Stimulated activated CD8-positive, alpha-beta memory T cell treated with anti-CD3 and anti-CD28 coated beads, Interleukin-15, amount 100 ng/mL, for 1 hour (primary cell): ENCODE measurements around the gene THAP8.

Experiments
- DNase-seq: peaks from one replicate; pipeline ENCODE4 v3.0.0-alpha.2; 2020; ENCODE audit warnings: low read depth

The THAP8 gene, protein sequence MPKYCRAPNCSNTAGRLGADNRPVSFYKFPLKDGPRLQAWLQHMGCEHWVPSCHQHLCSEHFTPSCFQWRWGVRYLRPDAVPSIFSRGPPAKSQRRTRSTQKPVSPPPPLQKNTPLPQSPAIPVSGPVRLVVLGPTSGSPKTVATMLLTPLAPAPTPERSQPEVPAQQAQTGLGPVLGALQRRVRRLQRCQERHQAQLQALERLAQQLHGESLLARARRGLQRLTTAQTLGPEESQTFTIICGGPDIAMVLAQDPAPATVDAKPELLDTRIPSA

DNA sequence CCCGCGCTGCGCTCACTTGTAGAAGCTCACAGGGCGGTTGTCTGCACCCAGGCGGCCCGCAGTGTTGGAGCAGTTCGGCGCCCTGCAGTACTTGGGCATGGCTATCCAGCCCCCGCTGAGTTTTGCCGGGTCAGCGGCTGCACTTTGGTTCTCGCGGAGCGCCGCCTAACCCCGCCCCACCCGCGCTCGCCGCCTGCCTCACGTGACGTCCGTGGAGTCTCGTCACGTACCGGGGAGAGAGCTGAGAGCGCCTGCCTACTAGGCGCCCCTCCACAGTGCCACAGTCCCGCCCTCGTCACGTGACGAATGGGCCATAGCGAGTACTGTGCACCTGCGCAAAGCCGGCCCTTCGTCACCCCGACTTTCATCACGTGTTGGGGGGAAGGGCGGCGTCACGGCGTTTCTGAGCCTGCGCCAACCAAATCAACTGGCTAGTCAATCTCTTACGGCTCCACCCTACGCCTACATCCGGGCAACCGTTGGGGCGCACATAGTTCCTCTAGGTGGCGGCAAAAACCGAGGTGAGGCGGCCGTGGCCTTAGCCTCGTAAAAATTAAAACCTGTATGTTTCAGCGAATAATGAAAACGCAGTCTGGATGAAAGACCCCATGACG, at the start of gene THAP8:
Gene THAP8, minus strand, starts transcription at position 167 of the 614 bp plus-strand sequence. Its CDS starts 68 bp downstream, at position 99.
- peak; percentile 99 for DNase-seq

DNA sequence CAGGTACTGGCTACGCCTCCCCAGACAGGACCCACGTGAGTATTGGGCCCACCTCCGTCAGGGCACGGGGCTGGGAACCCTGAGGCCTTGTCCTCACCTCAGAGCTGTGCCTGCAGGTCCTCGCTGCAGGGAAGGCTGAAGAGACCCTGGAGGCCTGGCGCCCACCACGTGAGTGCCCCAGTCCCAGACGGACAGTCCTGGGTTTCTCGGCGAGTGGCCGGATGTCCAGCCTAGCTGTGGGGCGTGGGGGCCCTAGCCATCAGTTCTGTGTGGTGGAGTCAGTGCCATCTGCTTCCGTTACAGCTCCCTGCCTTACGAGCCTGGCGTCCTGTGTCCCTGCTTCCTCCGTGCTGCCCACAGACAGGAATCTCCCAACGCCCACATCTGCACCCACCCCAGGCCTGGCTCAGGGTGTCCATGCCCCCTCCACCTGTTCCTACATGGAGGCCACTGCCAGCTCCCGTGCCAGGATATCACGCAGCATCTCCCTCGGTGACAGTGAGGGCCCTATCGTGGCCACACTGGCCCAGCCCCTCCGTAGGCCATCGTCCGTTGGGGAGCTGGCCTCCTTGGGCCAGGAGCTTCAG, 49.0 kb upstream of the THAP8 start:
- DNase-seq = no peak

DNA sequence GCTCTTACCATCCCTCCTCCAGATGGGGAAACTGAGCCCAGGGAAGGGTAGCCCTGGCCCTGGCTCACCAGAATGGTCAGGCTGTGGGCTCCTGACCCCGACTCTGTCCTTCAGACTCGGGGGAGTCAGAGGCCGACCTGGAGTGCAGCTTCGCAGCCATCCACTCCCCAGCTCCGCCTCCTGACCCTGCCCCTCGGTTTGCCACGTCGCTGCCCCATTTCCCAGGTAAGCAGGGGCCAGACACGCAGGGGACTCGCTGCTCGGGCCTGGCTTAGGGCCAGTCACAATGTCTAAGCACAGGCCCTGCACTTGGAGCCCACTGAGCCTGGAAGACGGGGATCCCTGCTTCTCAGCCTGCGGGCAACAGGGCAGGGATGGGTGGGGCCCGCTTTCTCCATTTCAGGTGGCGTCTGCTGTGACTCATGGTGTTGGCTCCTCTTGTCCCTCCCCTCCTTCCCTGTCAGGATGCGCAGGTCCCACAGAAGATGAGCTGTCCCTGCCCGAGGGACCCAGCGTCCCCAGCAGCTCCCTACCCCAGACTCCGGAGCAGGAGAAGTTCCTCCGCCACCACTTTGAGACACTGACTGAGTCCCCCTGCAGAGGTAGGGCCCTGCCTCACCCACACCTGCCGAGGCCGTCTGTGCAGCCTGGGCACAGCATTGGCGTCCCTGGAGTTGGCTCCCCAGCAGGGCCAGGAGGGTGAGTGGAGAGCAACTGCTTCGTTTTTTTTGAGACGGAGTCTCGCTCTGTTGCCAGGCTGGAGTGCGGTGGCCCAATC, 47.7 kb upstream of the THAP8 start:
- DNase-seq = no peak

DNA sequence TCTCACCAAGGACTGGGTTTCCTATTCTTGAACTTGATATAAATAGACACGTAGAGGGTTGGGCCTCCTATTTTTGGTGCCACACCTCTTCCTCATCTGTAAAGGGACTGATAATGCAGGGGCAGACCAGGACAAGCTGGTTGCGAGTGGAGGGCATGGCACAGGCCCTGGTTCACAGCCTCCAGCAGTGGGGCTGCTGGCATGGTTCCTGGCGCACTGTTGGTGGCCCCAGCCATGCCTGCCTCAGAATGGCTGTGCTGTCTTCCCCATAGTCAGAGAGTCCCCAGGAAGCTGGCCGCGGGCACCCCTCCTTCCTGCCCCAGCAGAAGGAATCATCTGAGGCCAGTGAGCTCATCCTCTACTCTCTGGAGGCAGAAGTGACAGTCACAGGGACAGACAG, 46.4 kb upstream of the THAP8 start:
- DNase-seq = no peak

DNA sequence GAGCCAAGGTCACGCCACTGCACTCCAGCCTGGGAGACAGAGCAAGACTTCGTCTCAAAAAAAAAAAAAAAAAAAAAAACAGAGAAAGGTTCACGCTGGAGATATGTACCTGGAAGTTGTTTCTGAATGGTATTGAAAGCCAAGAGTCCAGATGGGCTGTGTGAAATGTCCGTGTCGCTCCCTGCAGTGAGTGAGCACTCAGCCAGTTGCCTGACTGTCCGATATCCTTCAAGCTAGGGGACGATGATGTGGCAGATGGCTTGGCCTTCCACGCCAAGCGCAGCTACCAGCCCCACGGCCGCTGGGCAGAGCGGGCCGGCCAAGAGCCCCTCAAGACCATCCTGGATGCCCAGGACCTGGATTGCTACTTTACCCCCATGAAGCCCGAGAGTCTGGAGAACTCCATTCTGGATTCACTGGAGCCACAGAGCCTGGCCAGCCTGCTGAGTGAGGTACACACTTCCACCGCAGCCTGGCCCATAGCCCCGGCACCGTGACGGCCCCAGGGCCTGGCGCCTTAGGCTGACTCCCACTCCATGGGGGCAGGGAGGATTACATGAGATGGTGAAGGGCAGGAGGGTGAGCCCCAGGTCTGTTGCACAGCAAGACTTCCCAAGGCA, 45.2 kb upstream of the THAP8 start:
- no peak for DNase-seq

DNA sequence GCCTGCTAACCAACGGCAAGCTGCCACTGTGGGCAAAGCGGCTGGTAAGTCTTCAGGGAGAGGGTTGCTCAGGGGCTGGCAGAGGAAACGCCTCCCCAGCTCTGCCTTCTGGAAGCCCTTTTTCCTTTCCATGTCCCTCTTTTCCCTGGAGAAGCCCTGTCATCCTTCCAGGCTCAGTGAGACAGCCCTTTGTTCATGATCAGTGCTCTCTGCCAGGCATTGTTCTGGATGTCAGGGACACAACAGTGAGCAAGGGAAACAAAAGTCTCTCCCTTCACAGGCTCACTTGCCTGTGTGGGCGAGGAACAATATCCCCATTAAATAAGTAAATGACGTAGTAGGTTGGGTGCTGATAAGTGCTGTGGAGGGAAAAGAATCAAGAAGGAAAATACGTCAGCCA, 43.0 kb upstream of the THAP8 start:
- DNase-seq = no peak

DNA sequence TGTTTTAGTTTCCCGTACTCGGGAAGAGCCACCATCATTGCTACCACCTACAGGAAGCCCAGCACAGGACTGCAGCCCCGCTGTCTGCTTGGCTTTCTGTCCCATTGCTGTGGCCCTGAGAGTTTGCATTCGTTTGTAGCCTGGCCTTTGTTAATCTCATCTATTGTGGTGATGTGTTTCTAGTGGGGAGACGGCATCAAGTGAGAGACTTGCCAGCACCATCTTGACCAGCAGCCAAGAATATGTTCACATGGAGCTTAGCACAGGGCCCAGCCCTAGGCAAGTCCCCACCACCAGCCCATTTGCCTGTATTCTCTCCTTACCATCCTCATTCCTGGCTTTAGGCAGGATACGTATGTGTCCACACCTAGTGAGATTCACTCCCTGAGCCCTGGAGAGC, 39.6 kb upstream of the THAP8 start:
- no peak for DNase-seq

DNA sequence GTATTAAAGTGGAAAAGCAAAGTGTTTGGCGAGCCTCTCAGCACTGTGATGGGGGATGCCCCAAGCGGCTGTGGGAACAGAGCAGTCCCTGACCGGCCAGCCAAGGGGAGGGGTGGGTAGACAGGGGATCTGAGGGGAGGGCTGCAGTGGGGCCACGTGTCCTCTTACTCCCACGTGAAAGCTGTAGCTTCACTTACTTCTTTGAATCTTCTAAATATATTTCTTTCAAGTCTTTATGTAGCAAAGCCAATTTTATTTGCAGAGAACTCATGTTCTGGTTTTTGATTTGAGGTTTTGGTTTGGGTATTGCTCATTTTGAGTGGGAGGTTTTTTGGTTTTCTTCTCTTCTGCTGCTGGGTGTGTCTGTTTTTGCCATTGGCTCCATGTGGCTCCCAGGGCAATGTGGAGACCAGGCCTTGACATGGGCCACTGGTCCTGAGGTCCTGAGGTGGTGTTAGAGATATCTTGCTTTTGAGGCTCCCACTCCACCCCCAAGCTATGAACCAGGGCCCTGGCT, 39.1 kb upstream of the THAP8 start:
- no peak for DNase-seq

DNA sequence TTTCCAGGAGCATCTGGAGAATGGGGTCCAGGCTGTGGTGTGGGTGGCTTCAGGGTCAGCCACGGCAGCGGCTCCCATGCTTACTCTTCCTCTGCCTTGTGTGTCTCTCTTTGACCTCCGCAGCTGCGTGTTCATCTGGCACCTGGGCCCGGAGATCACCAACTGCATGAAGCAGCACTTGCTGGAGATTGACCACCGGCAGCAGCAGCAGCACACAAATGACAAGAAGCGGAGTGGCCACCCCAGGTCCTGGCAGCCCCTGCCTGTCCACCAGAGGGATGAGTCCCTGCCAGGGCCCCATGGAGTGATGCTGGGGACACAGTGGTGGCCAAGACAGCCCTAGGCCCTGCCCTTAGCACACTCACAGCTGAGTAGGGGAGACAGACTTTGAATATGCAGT, 38.5 kb upstream of the THAP8 start:
- no peak for DNase-seq

DNA sequence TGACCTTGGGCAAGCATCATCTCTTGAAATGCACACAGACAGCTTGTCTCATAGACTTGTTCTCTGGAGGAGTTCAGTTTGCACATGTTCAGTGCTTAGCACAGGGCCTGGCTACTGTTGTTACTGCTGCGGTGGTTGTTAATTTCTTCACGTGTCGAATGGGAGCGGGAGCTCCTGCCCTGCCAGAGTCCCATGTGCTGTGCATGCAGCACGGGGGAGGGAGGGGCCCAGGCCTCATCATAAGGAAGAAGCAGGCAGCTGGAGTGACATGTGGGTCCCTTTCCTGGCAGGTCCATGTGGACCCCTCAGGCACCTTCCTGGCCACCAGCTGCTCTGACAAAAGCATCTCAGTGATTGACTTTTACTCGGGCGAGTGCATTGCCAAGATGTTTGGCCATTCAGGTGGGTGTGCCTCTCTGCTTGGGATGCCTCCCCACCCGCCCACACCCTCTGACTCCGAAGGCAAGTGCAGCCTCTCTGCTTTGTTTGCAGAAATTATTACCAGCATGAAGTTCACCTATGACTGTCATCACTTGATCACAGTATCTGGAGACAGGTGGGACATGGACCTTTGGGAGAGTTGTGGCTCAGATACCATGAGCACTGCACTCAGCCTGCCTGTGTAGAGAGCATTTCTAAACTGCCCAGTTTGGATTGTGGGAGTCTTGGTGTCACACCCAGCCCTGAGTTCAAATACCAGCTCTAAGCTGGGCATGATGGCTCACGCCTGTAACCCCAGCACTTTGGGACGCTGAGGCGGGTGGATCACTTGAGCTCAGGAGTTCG, 37.0 kb upstream of the THAP8 start:
- DNase-seq = no peak

DNA sequence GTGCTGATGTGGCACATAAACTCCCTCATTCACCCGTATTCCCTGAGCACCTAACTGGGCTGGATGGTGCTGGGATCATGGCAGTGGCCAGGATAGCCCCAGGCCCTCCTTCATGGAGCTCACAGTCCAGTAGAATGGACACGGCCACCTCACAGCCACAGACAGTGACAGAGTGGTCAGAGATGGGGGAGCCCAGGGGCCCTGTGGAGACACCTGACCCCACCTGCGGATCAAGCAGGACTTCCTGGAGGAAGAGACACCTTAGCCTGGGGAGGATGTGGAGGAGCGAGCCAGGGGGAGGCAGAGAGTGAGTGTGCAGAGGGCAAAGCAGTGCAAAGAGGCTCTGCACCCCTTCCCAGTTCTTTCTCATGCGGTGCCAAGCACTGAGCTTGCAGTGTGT, 35.8 kb upstream of the THAP8 start:
- DNase-seq = no peak

DNA sequence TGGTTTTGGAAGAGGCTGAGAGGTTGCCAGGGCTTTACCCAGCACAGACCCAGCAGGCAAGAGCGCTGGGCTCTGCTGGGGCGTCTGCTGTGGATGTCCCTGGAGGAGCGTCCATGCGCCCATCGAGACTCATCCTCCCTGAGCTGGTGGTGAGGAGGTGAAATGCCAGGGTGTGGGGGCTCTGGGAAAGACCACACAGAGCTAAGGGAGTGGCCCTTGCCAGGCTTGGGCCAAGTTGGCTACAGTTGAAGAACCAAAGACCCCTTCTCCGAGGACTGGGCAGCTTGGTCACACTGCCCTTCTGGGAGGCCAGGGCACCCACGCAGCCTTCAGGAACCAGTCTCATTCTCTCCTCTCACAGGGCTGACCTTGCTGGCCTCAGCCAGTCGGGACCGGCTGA, 32.2 kb upstream of the THAP8 start:
- DNase-seq = no peak

DNA sequence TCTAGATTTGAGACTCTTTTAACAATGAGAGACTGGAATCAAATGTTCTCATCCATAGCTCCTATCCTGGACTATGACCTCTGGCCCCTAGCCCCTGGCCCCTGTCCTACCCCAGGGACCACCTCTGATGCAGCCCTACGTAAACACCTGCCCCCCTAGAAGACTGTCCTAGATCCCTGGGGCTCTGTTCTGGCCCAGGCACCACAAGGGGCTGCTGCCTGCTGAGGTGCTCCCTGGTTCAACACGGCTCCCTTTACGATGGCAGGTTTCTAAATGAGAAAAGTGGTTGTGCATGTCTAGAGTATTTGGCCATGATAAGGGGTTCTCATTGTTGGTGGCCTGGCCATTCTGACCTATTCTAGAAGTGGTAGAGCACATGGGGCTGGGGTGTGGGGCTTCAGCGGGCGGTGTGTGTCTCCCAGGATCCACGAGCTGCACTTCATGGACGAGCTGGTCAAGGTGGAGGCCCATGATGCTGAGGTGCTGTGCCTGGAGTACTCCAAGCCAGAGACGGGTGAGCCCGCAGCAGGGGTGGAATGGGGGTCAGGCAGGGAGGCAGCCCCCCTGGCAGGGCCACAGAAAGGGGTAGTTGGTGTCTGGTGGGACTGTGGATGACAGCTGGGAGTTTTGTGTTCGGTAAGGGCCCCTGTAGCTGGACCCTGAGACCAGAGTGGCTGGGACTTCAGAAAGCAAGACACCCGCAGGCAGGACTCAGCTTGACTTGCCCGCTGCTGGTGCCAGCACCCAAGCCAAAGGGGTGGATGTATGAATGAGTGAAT, 30.3 kb upstream of the THAP8 start:
- DNase-seq = no peak

DNA sequence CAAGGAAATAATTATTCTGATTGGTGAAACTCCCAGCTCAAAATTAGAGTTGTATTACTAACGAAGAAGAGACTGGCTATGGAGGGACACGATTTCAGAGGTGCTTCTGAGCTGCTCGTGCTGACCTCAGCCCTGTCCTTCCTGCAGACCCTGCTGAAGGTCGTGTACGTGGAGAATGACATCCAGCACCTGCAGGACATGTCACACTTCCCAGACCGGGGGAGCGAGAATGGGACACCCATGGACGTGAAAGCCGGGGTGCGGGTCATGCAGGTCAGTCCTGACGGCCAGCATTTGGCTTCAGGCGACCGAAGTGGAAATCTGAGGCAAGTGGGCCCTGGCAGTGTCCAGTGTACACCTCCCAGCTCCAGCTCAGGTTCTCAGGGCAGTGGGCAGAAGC, 28.8 kb upstream of the THAP8 start:
- DNase-seq = no peak

DNA sequence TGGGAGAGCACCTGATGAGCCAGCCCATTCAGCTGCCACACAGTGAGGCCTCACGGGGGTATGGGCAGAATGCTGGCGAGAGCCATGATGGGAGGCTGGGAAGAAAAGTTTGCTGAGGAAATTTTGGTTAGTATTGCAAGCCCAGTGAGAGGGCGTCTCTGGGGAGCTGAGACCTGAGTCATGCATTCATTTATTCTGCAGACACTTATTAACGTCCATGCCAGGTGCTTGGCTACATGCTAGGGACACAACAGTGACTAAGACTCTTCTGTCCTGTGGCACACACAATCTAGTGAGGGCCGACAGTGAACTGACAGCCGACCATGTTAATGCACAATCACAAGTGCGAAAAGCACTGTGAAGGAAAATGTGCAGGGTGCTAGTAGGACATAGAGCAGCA, 27.8 kb upstream of the THAP8 start:
- no peak for DNase-seq

DNA sequence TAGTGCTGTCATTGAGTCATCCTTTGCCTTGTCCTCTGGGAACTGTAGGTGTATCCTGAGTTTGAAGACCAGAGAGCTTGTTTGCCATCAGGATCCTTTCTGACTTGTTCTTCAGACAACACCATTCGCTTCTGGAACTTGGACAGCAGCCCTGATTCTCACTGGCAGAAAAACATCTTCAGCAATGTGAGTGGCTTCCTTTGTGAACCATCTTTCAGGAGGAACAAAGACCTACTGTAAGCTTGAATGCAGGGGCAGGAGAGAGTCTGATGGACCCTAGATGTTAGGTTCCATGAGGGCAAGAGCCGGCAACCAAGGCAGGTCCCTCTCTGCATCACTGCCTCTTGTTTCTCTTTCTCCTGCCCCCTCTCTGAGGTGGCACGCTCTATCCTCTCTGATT, 27.3 kb upstream of the THAP8 start:
- DNase-seq = no peak

DNA sequence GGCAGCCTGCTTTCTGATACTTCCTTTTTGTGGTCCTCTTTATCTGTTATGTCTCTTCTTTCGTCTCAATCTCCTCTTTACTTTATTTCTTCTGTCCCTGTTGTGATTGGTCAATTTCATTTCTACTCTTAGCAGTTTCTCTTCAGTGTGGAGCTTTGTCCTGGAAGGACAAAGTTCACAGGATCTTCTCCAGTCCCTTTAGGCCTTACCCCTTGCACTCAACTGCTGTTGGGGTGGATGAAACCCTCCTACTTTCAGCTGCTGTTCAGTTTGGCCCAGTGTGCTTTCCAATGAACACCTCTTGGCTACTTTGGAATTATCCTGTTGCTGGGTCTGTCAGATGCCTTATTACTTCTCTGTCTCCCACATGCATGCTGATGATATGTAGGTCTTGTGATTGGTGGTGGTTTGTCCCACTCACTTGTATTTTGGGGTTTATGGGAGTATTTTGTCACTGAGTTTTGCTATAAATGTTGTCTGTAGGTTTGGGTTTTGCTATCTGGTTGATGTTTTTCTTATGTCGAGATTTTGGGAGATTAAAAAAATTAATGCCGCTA, 25.4 kb upstream of the THAP8 start:
- no peak for DNase-seq

DNA sequence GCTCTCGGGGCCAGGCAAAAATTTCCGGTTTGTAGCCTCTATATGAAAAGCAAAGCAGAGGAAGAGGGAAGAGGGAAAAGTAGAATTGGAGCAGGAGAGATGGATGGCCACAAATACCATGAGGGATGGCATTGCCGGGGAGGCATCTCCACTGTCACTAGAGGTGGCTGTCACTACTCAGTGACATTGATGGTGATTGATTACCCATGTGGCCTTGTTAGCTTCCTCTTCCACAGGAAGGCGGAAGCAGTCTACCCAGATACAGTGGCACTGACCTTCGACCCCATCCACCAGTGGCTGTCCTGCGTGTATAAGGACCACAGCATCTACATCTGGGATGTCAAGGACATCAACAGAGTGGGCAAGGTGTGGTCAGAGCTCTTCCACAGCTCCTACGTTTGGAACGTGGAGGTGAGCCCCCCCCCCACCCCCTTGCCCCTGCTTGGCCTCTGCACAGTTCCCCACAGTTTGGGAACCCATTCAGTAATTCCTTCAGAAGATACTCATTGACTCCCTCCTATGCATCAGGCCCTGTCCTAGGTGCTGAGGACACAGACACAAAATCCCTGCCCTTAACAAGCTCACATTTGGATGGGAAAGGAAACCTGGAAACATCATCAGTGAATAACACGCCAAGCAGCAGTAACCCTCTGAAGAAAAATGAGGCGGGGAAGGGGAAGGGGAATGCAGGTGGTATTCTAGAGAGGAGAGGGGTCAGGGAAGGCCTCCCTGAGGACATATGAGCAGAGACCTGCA, 19.2 kb upstream of the THAP8 start:
- DNase-seq = no peak

DNA sequence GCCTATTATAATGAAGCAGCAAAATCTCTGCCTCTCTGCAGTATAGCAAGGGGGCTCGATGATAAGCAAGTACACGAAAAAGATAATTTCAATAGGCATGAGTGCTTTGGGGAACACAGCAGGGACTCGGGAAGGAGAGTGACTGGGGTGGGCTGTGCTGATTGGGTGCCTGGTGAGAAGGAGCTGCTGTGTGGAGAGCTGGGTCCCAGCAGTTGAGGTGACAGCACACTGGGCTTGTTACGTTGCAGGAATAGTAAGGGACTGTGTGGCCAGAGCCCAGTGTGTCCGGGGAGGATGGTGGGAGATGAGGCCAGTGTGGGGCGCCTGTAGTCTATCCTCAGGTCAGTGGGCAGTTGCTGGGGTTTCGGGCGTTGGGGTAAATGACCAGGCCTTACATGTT, 18.0 kb upstream of the THAP8 start:
- DNase-seq = no peak
